Fibroblast of skin of right quadriceps (primary cell): ENCODE data around the gene SNTG2.

ENCODE experiments used
- DNase-seq: peaks from one replicate; pipeline ENCODE4 v3.0.0-alpha.2; 2013

Gene SNTG2

DNA sequence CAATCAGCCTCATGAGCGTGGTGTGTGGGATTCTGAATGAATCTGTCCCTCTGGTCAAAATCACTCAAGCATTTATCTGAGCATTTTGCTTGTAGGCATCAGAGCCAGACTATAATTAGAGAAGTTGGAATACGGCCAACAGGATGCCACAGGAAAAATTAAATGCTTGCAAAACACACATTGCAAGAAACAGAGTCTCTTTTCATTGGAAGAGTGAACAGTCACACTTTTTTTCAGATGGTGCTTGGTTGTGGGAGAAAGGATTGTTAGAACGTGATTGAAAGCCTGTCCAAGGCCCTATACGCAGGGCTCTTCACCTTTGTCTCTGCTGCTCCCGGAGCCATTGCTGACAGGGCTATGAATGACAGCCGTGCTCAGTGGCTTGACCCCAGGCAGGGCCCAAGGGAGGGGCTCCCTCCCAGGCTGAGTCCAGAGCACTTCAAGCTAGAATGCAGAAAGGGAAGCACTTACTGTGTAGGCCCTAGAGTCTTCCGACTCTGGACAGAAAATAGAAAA, 59.8 kb downstream of the SNTG2 start:
- peak; percentile 18 for DNase-seq

DNA sequence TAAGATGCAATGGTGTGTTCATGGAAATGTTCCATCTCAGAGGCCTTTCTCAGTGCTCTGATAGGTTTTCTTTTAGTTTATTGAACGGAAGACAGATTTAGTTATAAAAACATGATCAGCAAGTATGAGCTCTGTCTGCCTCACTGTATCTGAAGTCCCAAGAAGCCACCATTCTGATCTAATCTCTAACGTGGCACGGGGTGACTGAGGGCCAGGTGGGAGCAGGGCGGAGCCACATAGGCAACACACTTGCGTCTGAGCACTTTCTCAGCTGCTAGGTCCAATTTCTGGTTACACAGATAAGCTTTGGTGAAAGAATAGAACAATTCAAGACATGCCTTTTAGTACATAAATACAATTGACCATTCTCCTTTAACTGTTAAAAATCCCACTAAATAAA, 60.4 kb downstream of the SNTG2 start:
- DNase-seq, result no peak

DNA sequence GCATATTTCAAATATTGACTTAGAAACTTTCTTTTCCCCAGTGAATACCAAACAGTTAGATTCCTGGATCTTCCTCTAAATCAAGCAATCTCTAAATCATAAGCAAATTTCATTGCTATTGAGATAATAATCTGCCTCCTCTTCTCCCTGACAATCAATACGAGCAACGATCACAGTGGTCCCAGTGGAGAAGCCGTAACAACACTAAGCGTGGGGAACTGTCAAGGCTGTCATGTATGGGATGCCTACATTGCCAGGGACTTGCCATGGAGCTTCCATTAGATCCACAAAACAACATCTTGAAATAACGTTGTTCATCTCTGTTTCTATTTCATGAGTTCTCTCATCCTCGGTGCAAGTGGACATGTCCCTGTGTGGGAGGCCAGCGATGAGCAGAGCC, 61.3 kb downstream of the SNTG2 start:
- no peak for DNase-seq

DNA sequence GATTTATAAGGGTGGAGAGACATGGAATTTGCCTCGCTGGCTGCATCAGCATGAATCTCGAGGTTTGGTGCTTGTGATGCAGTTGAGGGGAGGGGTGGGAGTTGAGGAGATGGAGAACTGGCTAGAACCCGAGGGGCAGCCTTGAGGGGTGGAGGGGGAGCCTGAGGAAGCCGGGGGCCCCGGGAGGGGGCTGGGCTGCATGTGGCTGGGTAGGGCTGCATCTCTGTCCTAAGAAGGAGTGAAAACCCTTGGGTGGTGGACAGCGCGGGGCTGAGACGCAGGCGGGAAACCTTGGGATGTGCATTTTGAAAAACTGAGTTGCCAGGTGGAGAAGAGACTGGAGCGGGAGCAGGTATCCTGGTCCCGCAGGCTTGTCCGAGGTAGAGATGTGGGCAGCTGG, 64.2 kb downstream of the SNTG2 start:
- DNase-seq, result no peak

DNA sequence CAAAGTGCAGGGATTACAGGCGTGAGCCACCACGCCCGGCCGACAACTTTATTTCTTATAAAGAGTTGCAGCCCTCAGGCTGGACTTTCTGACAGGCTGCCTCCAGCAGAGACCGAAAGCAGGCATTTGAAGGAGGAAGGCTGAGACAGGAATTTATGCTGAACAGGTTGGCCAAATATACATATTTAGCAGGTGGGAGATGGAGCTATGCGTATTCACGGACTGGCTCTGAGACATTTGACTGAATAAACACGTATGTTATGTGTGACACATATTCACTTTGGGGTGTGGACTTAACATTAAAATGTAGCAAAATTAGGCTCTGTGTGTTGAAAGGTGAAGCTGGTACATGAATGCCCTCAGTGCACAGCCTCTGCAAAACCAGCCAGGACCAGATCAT, 65.9 kb downstream of the SNTG2 start:
- no peak for DNase-seq

DNA sequence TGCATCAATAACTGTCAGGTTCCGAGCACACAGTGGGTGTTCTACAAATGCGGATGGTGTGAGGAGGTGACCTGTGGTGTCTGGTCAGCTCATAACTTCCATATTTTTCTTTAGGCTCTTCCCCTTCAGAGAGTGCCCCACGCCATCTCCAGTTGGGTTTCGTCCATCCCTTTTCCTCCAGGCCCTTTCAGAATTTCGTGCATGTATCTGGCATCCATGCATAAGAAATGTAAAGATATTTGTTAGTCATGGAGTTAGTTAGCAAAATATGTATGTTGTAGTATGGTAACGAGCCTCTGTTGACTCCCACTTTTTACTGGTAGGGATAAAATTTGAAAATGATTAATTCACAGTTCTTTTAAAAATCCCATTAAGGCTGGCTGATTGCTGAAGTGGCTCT, 67.2 kb downstream of the SNTG2 start:
- no peak for DNase-seq

DNA sequence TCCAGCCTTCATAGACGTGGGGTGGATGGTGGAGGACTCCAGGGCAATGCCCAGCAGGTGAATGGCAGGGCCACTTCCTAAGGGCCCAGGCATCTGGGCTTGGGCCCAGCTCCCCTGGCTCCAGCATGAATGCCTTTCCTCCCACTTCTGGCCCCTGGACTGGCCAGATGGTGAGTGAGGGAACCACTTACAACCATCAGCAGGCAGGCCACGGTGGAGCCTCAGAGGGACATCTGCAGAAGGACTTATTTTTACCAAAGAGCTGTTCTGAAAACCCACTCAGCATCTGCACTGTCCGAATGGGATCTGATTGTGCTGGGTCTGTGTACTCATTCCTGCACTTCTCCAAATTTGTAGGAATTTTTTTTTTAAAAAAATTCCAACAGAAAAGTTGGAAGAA, 69.6 kb downstream of the SNTG2 start:
- no peak for DNase-seq

DNA sequence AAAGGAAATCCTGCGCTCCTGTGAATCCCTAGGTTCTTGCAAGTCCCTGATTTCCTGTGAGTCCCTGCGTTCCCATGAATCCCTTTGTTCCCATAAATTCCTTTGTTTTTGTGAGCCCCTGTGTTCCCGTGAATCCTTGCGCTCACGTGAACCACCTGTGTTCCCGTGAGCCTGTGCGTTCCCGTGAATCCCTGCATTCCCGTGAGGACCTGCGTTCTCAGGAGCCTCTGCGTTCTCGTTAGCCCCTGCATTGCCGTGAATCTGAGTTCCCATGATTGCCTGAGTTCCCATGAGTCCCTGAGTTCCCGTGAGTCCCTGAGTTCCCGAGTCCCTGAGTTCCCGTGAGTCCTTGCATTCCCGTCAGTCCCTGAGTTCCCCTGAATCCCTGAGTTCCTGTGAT, 71.5 kb downstream of the SNTG2 start:
- DNase-seq, result no peak

DNA sequence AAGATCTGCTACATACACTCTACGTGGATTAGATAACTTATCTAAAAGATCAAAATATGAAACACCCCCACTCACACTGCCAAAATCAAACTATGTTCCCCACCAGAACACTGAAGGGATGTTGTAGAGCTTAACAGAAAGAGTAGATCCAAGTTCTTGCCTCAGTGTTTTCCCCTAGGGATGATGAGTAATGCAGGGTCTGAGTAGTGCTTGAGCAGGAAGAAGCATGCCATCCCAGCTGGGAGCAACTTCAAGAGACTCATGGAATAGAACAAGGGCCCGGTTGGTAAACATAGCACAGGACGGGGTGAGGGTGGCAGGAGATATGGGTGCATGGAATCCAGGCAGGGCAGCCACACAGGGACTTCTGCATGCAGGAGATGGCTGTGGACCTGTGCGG, 74.3 kb downstream of the SNTG2 start:
- DNase-seq, result peak; percentile 52

DNA sequence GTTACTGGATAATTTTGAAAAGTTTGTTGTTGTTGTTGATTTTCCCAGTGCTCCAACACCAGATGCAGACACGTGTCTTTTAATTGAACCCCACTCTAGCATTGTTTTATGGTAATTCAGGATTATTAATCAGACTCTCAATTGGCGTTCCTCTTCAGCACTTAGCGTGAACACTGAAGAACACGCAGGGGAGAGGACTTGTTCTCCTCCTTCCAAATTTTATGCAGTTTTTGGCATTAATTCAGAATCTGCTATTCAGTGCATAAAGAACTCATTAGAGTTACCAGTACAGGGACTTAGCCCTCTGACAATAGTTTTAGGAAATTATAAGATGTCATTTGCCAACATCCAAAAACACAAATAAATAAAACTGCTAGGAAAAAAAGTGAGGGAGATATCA, 75.5 kb downstream of the SNTG2 start:
- DNase-seq, result no peak

DNA sequence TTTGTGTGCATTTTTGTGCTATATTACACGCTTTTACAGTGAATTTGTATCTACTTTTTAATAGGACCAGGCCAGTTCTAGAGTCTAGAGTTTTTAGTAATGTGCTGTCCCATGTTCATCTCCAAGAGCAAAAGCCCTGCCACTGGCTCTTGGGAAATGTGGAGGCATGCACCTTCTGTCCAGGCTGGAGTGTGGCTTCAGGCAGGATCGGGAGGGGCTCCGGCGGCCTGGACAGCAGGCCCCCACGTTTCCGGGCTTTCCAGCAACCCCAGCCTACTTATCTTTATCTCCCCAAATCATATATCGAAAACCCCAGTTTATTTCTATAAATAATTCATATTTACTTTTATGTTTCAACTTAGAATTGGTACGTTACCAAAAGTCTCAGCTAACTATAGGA, 78.2 kb downstream of the SNTG2 start:
- no peak for DNase-seq

DNA sequence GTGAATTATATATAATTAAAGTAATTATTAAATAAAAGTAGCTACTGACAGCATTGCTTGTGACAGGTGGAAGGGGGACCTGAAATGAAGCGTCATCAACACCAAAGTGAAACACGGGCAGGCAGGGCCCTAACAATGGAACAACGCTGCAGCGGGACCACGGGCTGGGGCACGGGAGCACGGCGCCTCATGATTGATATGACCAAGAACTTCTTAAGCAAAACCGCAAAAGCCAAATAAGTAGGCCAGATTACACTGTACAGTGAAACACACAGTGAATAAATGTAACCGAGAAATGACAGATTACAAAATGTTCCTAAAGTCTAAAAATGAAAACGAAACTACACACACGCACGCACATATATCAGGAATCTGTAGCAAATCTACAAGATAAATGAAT, 81.4 kb downstream of the SNTG2 start:
- DNase-seq, result no peak

DNA sequence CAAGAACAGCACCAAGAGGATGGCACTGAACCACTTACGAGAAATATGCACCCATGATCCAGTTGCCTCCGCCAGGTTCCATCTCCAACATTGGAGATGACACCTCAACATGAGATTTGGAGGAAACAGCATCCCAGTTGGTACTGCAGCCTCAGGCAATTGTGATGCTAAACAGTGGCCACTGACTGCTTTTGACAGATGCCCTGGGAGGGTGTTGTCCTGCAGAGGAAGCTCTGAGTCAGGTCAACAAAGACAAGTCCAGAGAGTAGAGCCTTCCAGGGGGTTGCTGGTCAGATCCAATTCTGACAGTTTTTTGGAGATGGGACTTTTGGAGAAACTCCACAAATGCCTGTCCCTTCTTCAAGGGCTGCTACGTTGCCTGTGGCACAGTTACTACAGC, 82.4 kb downstream of the SNTG2 start:
- DNase-seq, result no peak

DNA sequence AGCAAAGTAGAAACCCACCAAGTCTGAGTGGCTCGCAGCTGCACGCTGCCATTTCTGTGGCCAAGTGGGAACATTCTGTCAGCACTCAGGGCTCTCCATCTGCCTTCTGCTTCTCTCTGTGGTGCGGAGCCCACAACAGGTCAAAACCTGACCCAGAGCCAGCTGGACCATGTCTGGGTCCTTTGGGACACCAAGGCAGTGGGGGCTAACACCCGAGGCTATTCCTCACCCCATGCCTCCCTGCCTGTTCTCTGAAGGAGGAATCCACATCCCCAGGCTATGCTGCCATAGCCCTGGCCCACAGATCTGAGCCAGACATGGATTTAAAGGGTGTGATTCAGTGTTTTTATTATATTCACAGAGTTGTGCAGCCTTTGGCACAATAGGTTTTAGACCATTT, 86.4 kb downstream of the SNTG2 start:
- DNase-seq, result no peak

DNA sequence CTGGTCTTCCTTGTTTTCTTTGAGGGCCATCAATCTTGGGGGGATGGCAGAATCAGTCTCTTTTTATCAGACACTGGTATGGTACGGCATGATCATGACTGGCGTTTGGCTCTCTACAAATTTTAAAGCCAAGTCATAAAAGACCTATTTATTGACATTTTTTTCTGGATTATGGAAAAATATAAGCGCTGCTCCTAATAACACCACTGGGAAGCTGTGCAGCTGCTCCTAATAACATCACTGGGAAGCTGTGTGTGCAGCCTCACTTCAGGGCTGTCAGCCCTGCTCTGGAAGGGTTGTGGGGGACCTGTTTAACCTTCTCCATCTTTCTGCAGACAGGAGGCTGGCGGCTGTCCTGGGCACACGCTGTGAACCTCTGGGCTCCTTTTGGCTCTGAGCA, 88.9 kb downstream of the SNTG2 start:
- no peak for DNase-seq

DNA sequence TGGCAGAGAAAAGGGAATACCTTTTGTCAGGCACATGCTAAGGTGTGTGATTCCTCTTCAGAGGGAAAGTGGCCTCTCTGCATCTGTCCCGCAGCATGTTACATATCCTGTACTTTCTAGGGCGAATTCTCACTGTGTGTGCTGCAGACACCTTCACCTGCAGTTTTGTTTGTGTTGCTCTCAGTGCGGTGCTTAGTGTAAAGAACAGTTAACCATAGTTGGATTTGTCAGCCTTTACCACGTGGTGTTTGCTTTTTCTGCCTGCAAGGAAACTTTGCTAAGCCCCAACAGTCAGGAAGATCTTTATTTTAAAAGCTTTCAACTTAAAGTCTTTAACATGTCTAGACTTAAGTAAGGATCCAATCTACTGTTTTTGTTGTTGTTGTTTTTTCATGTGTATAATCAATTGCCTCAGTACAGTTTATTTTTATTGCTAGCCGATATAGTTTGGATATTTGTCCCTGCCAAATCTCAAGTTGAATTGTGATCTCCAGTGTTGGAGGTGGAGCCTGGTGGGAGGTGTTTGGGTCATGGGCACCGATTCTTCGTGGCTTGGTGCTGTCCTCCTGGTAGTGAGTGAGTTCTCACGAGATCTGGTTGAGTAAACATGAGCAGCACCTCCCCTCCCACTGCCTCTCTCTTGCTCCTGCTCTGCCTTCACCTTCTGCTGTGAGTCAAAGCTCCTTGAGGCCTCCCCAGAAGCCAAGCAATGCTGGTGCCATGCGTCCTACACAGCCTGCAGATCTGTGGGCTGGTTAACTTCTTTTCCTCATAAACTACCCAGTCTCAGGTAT, 90.6 kb downstream of the SNTG2 start:
- no peak for DNase-seq

DNA sequence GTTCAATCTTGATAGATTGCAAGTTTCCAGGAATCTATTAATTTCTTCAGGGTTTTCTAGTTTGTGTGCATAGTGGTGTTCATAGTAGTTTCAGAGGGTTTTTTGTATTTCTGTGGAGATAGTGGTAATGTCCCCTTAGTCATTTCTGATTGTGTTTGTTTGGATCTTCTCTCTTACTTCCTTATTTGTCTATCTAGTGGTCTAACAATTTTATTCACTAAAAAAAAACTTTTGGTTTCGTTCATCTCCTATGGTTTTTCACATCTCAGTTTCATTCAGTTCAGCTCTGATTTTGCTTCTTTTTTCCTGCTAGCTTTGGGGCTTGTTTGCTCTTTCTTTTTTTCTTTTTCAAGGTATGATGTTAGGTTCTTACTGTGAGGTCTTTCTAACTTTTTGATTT, 94.5 kb downstream of the SNTG2 start:
- DNase-seq, result no peak

DNA sequence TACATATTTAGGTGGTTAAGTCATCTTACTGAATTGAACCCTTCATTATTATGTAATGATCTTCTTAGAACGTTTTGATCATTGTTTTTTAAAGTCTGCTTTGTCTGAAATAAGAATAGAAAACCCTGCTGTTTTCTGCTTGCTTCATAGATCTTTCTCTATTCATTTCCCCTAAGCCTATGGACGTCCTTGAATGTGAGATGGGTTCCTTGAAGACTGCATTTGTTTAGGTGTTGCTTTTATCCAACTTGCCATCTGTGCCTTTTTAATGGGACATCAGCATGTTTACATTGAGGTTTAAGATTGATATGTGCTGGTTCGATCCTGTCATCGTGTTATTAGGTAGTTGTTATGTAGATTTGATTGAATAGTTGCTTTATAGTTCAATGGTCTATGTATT, 95.4 kb downstream of the SNTG2 start:
- DNase-seq, result no peak

DNA sequence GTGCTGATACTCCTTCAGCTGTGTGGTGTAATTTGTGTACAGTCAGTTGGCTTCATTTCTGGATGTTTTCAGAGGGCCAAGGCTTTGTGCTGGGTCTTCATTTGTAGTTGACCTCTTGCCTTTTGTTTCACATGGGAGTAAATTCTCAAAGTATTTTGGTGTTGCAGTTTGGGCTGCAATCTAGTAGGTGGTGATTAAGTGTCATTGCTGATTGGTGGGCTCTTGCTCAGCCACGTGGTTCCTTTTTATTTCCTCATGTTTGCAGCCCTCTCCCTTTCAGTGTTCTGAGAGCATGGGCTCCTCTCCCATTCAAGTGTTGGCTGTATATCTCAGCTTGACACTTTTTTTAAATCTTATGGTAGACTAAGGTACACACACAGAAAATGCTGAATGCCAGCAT, 96.8 kb downstream of the SNTG2 start:
- no peak for DNase-seq

DNA sequence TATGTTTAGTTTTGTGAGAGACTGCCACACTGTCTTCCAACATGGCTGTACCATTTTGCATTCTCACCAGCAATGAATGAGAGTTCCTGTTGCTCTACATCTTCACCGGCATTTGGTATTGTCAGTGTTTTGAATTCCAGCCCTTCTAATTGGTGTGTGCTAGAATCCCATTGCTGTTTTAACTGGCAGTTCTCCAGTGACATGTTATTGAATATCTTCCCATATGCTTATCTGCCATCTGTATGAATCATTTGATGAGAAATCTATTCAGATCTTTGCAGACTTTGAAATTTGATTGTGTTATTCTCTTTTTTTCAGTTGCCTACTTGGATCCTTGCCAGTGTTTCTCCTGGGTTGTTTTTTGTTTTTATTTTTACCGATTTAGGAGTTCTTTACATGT, 99.0 kb downstream of the SNTG2 start:
- peak; percentile 67 for DNase-seq

DNA sequence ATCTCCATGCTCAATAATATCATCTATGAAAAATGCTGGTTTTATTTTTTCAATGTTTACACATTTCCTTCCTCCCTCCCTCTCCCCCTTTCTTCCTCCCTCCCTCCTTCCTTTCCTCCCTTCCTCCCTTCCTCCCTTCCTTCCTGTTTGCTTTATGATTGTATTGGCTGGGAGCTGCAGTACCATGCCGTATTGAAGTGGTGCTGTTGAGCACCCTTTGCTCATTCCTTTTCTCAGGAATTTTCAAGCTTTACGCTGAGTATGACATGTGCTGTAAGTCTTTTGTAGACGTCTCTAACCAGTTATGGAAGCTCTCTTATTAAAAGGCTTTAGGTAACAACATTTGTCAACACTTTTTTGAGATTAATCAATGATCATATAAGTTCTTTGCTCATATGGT, 100.4 kb downstream of the SNTG2 start:
- peak; percentile 41 for DNase-seq

DNA sequence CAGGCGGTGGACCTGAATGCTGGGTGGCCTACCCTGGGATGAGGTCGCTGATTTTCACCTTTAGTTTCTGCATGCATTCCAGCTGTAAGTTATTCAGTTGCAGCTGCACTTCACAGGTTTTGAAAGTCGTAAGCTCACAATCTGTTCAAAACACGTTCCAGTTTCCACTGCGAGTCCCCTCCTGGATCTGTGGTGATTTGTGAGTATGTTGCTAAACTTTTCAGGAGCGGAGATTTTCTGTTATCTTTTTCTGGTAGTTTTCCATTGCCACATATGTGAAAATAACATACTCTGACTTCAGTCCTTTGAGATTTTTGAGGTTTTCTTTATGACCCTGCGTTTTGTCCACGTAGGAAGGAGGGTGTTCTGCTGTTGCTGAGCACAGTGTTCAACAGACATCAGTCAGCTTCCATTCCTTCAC, 102.1 kb downstream of the SNTG2 start:
- peak; percentile 64 for DNase-seq

DNA sequence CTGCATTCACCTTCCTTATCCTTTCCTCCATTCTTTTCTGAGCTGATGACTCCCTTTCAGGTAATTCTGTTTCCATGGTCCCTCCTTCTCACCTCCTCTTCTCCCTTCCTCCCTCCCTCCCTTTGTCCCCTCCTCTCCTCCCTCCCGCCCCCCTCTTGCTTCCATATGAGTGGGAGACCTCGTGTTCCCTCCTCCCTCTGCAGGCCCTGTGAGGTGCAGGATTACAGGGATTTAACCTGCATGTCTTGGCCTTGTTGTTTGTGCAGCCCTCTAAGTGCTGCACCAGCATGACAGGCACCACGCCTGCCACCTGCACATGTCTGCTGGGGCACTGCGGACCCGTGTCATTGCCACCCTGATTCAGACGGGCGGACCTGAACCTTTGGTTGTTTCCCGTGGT, 103.1 kb downstream of the SNTG2 start:
- DNase-seq, result no peak

DNA sequence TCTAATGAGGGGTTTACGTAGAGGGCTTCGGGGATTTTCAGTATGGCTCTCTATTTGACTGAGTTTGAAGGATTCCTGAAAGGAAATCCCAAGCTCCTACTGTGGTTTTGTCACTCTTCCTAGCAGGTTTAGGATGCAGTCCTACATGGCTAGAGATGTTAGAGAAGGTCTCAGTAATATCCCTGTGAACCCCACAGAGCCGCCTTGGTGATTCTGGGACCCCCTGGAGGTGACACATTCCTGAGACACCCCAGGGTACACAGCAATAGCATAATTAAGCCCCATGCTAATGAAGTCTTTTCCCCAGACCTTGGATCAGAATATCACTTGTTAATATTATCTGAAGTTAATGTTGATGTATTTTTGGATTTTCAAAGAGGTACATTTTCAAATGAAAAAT, 103.8 kb downstream of the SNTG2 start:
- no peak for DNase-seq

DNA sequence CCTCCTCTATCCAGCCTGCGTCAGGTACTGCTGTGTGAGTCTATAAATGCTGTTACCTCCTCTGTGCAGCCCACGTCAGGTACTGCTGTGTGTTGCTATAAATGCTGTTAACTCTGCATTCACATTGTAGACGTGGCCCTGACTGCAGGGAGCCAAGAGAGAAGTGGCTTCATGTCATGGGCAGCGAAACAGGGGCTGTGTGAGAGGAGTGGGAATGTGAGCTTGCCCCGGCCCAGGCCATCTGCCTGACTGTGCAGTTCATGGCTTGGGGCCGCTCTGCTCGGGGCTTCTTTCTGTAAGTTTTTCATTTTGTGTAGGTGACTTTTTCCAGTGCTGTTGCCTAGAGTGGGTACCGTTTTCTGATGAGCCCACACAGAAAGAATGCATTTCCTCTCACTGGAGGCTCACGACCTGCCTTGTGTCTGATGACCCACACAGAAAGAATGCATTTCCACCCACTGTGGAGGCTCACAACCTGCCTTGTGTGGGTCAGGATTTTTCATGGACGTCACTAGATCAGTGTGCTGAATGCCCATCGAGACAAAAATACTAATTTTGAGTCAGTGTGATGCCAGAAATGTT, 104.5 kb downstream of the SNTG2 start:
- DNase-seq, result peak; percentile 83
